GM04503 (cell line): Measurements from ENCODE around the gene USP38.
A peak's percentile ranks its signal among the peaks of the same experiment; 100 is the strongest.

Experiments
- DNase-seq: peaks from one replicate; pipeline ENCODE4 v3.0.0-alpha.2; 2012; ENCODE audit warnings: low read depth

The USP38 gene

GRCh38 chr4:143270256-143270838, 85.6 kb downstream of the USP38 start:
- peak; percentile 56 for DNase-seq
